ENCODE measurements around the gene TRIO.

TRIO gene

GRCh38 chr5:14305045-14305444 lies 161.9 kb downstream of the TRIO start:
- TF ChIP-seq SIN3A (IDR thresholded peaks at IDR 0.05; ENCODE audit: borderline replicate concordance, insufficient read depth, low read length) (no peak), REST (IDR thresholded peaks at IDR 0.05; ENCODE audit: insufficient read depth in 1 of 2, low read depth in 2 of 2, low read length in 2 of 2) (no peak), FOXP2 (optimal IDR thresholded peaks at IDR 0.05; ENCODE audit: borderline replicate concordance, extremely low read depth, extremely low read length, insufficient read depth) (no peak), POLR2AphosphoS5 (IDR thresholded peaks at IDR 0.05; ENCODE audit: low read depth, low read length) (no peak), TAF1 (IDR thresholded peaks at IDR 0.05; ENCODE audit: borderline replicate concordance, insufficient read depth, low read length) (no peak)

- no peak for TF ChIP-seq SIN3A (IDR thresholded peaks at IDR 0.05; ENCODE audit: borderline replicate concordance, insufficient read depth, low read length)
- TF ChIP-seq REST (IDR thresholded peaks at IDR 0.05; ENCODE audit: insufficient read depth in 1 of 2, low read depth in 2 of 2, low read length in 2 of 2): no peak
- TF ChIP-seq POLR2AphosphoS5 (IDR thresholded peaks at IDR 0.05; ENCODE audit: low read depth, low read length): no peak
These were observed 163.2 kb downstream of the TRIO start for GRCh38 chr5:14306329-14306815.

GRCh38 chr5:14308384-14309154 lies 165.4 kb downstream of the TRIO start:
- TF ChIP-seq REST (IDR thresholded peaks at IDR 0.05; ENCODE audit: insufficient read depth in 1 of 2, low read depth in 2 of 2, low read length in 2 of 2) (no peak), POLR2AphosphoS5 (IDR thresholded peaks at IDR 0.05; ENCODE audit: low read depth, low read length) (no peak), SIN3A (IDR thresholded peaks at IDR 0.05; ENCODE audit: borderline replicate concordance, insufficient read depth, low read length) (no peak), FOXP2 (optimal IDR thresholded peaks at IDR 0.05; ENCODE audit: borderline replicate concordance, extremely low read depth, extremely low read length, insufficient read depth) (no peak), TAF1 (IDR thresholded peaks at IDR 0.05; ENCODE audit: borderline replicate concordance, insufficient read depth, low read length) (no peak)

DNA sequence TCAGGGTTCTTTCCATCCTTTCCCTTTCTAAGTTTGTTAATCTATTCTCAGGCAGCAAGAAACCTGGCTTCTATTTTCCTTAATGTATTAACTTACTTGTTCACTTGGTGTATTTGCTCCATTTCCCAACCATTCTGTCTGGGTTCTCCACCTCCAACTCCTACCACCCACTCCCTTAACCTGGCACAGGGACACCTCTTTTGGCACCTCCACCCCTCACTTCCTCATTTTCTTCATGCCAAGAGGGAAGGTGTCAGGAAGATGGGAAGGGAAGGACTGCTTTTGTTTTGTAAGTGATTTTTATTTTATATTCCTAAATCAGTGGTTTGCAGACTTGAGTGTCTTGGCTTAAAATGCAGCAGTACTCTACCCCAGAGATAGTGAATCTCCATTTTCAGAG lies 166.1 kb downstream of the TRIO start:
- no peak for TF ChIP-seq SIN3A (IDR thresholded peaks at IDR 0.05; ENCODE audit: borderline replicate concordance, insufficient read depth, low read length)
- no peak for TF ChIP-seq REST (IDR thresholded peaks at IDR 0.05; ENCODE audit: insufficient read depth in 1 of 2, low read depth in 2 of 2, low read length in 2 of 2)
- no peak for TF ChIP-seq TAF1 (IDR thresholded peaks at IDR 0.05; ENCODE audit: borderline replicate concordance, insufficient read depth, low read length)
- TF ChIP-seq POLR2AphosphoS5 (IDR thresholded peaks at IDR 0.05; ENCODE audit: low read depth, low read length): no peak
- TF ChIP-seq FOXP2 (optimal IDR thresholded peaks at IDR 0.05; ENCODE audit: borderline replicate concordance, extremely low read depth, extremely low read length, insufficient read depth): no peak

Data from PFSK-1 (cell line).